Fibroblast of lung (primary cell): ENCODE results near the gene CBL.

Experiments
- EZH2 ChIP-seq: IDR thresholded peaks from 2 replicates; pipeline ENCODE4 v1.5.1; 2012; ENCODE audit warnings: low read length, control low read depth, mild to moderate bottlenecking; ENCODE audit errors: missing control alignments
- TF ChIP-seq, protein P1 (sequence below), 2 donors: IDR thresholded peaks in 1 of 2; conservative IDR thresholded peaks in 1 of 2; 1 replicate in 1 of 2; 2 replicates in 1 of 2; pipeline ENCODE4 v1.5.1; 2011 to 2012; ENCODE audit warnings: low read length in 2 of 2, control low read depth in 1 of 2, inconsistent platforms in 1 of 2, low read depth in 1 of 2, mild to moderate bottlenecking in 1 of 2

DNA sequence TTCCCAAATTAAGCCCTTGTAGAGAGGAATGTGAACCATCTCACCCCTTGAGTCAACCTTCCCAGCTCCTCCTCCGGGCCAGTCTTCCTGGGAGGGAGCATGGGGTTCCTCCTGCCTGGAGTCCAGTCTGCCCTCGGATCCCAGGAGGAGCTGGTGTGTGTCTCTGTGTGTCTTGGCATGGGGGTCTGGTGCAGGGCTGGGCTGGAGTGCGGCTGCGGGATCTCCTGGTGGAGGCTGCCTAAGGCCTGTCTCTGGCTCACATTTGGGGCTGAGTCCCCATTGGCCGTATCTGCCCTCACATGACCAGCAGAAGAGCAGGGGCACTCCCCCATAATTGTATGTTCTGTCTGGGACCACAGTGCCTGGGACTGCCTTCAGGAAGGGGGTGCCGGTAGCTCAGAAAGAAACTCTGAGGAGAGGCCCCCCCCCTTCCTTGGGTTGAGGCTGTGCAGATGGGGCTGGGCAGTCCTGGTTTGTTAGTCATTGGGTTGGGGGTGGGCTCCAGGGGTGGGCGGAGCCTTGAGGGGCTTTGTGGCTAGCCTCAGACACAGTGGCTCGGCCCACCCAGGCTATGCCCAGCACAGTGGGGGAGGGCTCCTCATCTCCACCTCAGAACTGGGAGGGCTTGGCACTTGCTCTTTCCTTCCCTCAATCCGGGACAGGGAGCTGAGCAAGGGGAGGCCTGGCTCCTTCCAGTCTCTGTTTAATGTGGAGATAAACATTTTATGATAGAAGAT is 131.6 kb downstream of the CBL start:
- TF ChIP-seq EZH2, result no peak
- TF ChIP-seq, protein P1, sequence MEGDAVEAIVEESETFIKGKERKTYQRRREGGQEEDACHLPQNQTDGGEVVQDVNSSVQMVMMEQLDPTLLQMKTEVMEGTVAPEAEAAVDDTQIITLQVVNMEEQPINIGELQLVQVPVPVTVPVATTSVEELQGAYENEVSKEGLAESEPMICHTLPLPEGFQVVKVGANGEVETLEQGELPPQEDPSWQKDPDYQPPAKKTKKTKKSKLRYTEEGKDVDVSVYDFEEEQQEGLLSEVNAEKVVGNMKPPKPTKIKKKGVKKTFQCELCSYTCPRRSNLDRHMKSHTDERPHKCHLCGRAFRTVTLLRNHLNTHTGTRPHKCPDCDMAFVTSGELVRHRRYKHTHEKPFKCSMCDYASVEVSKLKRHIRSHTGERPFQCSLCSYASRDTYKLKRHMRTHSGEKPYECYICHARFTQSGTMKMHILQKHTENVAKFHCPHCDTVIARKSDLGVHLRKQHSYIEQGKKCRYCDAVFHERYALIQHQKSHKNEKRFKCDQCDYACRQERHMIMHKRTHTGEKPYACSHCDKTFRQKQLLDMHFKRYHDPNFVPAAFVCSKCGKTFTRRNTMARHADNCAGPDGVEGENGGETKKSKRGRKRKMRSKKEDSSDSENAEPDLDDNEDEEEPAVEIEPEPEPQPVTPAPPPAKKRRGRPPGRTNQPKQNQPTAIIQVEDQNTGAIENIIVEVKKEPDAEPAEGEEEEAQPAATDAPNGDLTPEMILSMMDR (conservative IDR thresholded peaks at IDR 0.05 in 1 of 2, IDR thresholded peaks at IDR 0.05 in 1 of 2; ENCODE audit: low read depth in 1 of 2, low read length in 2 of 2), result no peak
